ENCODE results near the gene KLF12.

Gene KLF12

DNA sequence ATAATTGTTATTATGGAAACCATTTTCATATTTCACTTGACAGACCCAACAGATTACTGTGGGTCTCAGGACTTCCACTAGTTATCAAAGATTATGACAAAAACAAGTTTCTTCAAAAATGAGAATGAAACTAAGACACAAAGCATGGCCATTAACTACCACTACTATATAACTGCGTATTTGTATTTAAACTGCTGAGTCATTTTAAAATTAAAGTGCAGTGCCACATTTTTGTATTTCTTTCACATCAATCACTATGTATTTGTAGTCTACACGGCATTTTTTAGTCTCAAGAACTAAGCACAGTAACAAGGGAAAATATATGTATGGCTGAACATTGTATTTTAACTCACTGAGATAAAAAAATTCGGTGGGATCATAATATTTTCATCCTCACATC, 10.1 kb upstream of the KLF12 start:
- no peaks in the 10 kb centered on the region for H3K79me2 ChIP-seq (ENCODE audit: control insufficient read depth, low read length)
- no peak overlapping the region for H3K4me3 ChIP-seq (ENCODE audit: low read length)
- no peaks in the 10 kb centered on the region for H3K36me3 ChIP-seq (ENCODE audit: control insufficient read depth, low read length)

GRCh38 chr13:74142257-74142656, 8.1 kb upstream of the KLF12 start:
- H3K4me3 ChIP-seq (ENCODE audit: low read length) = no peak overlapping the region
- no peaks in the 10 kb centered on the region for H3K27me3 ChIP-seq (ENCODE audit: control insufficient read depth, low read length)
- H3K9me3 ChIP-seq (ENCODE audit: control insufficient read depth, insufficient read depth, low read length) = no peaks in the 10 kb centered on the region
- no peak overlapping the region for H3K27ac ChIP-seq (ENCODE audit: low read depth, low read length)
- H3K79me2 ChIP-seq (ENCODE audit: control insufficient read depth, low read length) = no peaks in the 10 kb centered on the region
- TF ChIP-seq EZH2phosphoT487 (IDR thresholded peaks at IDR 0.05; ENCODE audit: borderline replicate concordance, low read length) = no peak
- TF ChIP-seq, protein P1, sequence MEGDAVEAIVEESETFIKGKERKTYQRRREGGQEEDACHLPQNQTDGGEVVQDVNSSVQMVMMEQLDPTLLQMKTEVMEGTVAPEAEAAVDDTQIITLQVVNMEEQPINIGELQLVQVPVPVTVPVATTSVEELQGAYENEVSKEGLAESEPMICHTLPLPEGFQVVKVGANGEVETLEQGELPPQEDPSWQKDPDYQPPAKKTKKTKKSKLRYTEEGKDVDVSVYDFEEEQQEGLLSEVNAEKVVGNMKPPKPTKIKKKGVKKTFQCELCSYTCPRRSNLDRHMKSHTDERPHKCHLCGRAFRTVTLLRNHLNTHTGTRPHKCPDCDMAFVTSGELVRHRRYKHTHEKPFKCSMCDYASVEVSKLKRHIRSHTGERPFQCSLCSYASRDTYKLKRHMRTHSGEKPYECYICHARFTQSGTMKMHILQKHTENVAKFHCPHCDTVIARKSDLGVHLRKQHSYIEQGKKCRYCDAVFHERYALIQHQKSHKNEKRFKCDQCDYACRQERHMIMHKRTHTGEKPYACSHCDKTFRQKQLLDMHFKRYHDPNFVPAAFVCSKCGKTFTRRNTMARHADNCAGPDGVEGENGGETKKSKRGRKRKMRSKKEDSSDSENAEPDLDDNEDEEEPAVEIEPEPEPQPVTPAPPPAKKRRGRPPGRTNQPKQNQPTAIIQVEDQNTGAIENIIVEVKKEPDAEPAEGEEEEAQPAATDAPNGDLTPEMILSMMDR (IDR thresholded peaks at IDR 0.05; ENCODE audit: low read depth, low read length, poor library complexity, severe bottlenecking) = no peak
- no peaks in the 10 kb centered on the region for H4K20me1 ChIP-seq (ENCODE audit: control insufficient read depth, insufficient read depth, low read depth, low read length)
- no peaks in the 10 kb centered on the region for H3K9me2 ChIP-seq (replicated peaks; ENCODE audit: control insufficient read depth, low read length)
- H3K36me3 ChIP-seq (ENCODE audit: control insufficient read depth, low read length) = no peaks in the 10 kb centered on the region
- peaks cover 7% of the 10 kb centered on the region for H3K4me1 ChIP-seq (ENCODE audit: control insufficient read depth, low read length)
- H3K4me2 ChIP-seq (ENCODE audit: low read length) = no peak overlapping the region
- 0 out of 2 replicates have a peak, but pooled peaks cover 2% of the 10 kb centered on the region for H3F3A ChIP-seq (ENCODE audit: control insufficient read depth, insufficient read depth)

More for the DNA sequence above, 10.1 kb upstream of the KLF12 start:
- Histone ChIP-seq H3K4me2 (ENCODE audit: low read length) (no peak overlapping the region), H3F3A (ENCODE audit: control insufficient read depth, insufficient read depth) (no peaks in the 10 kb centered on the region), H4K20me1 (ENCODE audit: control insufficient read depth, insufficient read depth, low read depth, low read length) (no peaks in the 10 kb centered on the region), H3K27ac (ENCODE audit: low read depth, low read length) (no peak overlapping the region), H3K9me3 (ENCODE audit: control insufficient read depth, insufficient read depth, low read length) (no peaks in the 10 kb centered on the region), H3K9me2 (replicated peaks; ENCODE audit: control insufficient read depth, low read length) (no peaks in the 10 kb centered on the region), H3K4me1 (ENCODE audit: control insufficient read depth, low read length) (peaks cover 7% of the 10 kb centered on the region), H3K27me3 (ENCODE audit: control insufficient read depth, low read length) (no peaks in the 10 kb centered on the region)
- no peak for TF ChIP-seq EZH2phosphoT487 (IDR thresholded peaks at IDR 0.05; ENCODE audit: borderline replicate concordance, low read length)
- TF ChIP-seq, protein P1 (IDR thresholded peaks at IDR 0.05; ENCODE audit: low read depth, low read length, poor library complexity, severe bottlenecking) = no peak

DNA sequence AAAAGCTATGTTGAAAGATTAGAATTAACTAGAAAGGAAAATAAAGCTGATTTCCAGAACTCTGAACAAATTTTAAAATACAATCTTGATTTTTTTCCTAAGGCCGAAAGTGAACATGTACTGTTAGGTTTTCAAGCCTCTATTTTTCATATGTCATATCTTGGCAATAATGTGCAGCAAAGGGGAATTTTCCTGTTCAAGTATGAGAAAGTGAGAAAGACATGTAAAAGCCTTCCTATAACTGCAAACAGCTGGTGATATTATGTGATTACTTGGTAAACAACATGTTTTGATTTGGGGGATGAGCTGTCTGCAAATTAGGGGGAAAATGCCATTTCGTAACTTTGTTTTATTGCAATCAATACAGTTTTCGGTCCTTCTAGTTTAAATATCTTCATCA, 4.0 kb upstream of the KLF12 start:
- H3K79me2 ChIP-seq (ENCODE audit: control insufficient read depth, low read length) = peaks cover 12% of the 10 kb centered on the region
- TF ChIP-seq EZH2phosphoT487 (IDR thresholded peaks at IDR 0.05; ENCODE audit: borderline replicate concordance, low read length) = no peak
- TF ChIP-seq, protein P1 (IDR thresholded peaks at IDR 0.05; ENCODE audit: low read depth, low read length, poor library complexity, severe bottlenecking) = no peak
- no peak overlapping the region for H3K4me2 ChIP-seq (ENCODE audit: low read length)
- H3F3A ChIP-seq (ENCODE audit: control insufficient read depth, insufficient read depth) = peaks cover 11% of the 10 kb centered on the region; the same call in 1 of the 2 replicates
- no peaks in the 10 kb centered on the region for H3K27me3 ChIP-seq (ENCODE audit: control insufficient read depth, low read length)
- no peaks in the 10 kb centered on the region for H4K20me1 ChIP-seq (ENCODE audit: control insufficient read depth, insufficient read depth, low read depth, low read length)
- no peak overlapping the region for H3K27ac ChIP-seq (ENCODE audit: low read depth, low read length)
- H3K9me2 ChIP-seq (replicated peaks; ENCODE audit: control insufficient read depth, low read length) = no peaks in the 10 kb centered on the region
- peaks cover 19% of the 10 kb centered on the region for H3K4me1 ChIP-seq (ENCODE audit: control insufficient read depth, low read length)
- H3K9me3 ChIP-seq (ENCODE audit: control insufficient read depth, insufficient read depth, low read length) = no peaks in the 10 kb centered on the region
- no peak overlapping the region for H3K4me3 ChIP-seq (ENCODE audit: low read length)
- peaks cover 3% of the 10 kb centered on the region; the same call in 1 of the 2 replicates for H3K36me3 ChIP-seq (ENCODE audit: control insufficient read depth, low read length)
